Astrocyte of the cerebellum (primary cell): ENCODE results near the gene RACGAP1.

Experiments
- DNase-seq: peaks from one replicate; pipeline ENCODE4 v3.0.0-alpha.2; 2011; ENCODE audit warnings: low read depth
- H3K4me3 ChIP-seq: 2 replicates; pipeline ENCODE4 v1.5.1; 2011; ENCODE audit warnings: mild to moderate bottlenecking, low read depth, low read length, moderate library complexity
- in situ Hi-C: cut with HindIII; loops from 2 replicates; pipeline ENCODE4 v1.10.0; 2017; ENCODE audit warnings: low sequenced_read_pairs
- TF ChIP-seq, protein P1 (sequence below): IDR thresholded peaks from 2 replicates; pipeline ENCODE4 v1.5.1; 2012; ENCODE audit warnings: low read length, low read depth, moderate library complexity, mild to moderate bottlenecking; ENCODE audit errors: missing control alignments

Gene RACGAP1

DNA sequence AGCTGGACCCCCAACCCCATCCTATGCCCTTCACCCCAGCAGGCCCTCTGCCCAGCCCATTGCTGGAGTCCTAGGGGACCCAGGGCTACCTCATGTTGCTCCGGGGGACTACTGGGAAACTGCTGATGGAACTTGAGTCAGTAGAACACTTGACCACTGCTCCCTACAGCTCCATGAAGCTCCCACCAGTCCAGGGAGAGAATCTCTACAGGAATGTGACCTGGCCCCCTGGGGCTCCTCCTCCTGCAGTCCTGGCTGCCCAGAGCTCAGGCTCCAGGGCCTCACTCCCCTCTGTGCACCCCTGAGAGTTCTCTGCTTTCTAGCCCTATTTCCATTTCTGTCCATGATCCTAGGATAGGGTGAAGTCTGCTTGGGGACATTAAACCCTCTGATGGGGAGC, 85.6 kb downstream of the RACGAP1 start:
- TF ChIP-seq, protein P1, sequence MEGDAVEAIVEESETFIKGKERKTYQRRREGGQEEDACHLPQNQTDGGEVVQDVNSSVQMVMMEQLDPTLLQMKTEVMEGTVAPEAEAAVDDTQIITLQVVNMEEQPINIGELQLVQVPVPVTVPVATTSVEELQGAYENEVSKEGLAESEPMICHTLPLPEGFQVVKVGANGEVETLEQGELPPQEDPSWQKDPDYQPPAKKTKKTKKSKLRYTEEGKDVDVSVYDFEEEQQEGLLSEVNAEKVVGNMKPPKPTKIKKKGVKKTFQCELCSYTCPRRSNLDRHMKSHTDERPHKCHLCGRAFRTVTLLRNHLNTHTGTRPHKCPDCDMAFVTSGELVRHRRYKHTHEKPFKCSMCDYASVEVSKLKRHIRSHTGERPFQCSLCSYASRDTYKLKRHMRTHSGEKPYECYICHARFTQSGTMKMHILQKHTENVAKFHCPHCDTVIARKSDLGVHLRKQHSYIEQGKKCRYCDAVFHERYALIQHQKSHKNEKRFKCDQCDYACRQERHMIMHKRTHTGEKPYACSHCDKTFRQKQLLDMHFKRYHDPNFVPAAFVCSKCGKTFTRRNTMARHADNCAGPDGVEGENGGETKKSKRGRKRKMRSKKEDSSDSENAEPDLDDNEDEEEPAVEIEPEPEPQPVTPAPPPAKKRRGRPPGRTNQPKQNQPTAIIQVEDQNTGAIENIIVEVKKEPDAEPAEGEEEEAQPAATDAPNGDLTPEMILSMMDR, result no peak
- in situ Hi-C loops, result loop anchor here (5.0 kb wide), 1 partner anchor 47 kb away; no protein-coding TSS in a partner anchor
- DNase-seq, result no peak

DNA sequence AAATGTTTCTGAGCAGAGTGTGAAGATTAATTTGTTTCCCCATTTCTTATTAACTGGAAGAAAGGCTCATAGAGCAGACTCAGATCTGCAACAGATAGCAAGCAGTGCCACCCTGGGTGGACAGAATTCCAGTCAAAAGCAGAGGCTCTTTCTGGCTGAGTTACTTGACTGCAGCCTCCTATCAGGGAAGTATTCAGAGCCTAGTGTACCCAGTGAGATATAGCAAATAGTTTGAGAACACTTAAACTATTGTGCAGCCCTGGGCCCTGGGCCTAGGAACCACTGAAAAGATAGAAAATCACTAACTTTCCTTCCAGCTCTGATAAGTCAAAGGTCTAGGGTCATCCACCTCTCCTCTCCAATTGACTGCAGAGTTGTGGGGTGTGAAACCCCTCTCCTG, 86.0 kb downstream of the RACGAP1 start:
- in situ Hi-C loops, result no loop called here
- DNase-seq, result no peak
- TF ChIP-seq, protein P1, result no peak
- H3K4me3 ChIP-seq, result no peak overlapping the region

More for the DNA sequence above, 85.6 kb downstream of the RACGAP1 start:
- no peak overlapping the region for H3K4me3 ChIP-seq
